Measurements from ENCODE around the gene MED12L.

The MED12L gene

GRCh38 chr3:151124476-151124875, 39.0 kb downstream of the MED12L start:
- ChIA-PET CTCF (no interaction called here), POLR2A (no interaction called here)
- no peak for TF ChIP-seq CTCF (IDR thresholded peaks at IDR 0.05; ENCODE audit: control extremely low read depth, extremely low read depth, low read depth, missing control alignments)
- DNase-seq (ENCODE audit: extremely low spot score) = no peak

- no peak for TF ChIP-seq CTCF (IDR thresholded peaks at IDR 0.05; ENCODE audit: control extremely low read depth, extremely low read depth, low read depth, missing control alignments)
- POLR2A ChIA-PET = no interaction called here
- CTCF ChIA-PET = no interaction called here
- no peak for DNase-seq (ENCODE audit: extremely low spot score)
These were observed 45.0 kb downstream of the MED12L start for GRCh38 chr3:151130428-151130827.

- POLR2A ChIA-PET = no interaction called here
- no peak for TF ChIP-seq CTCF (IDR thresholded peaks at IDR 0.05; ENCODE audit: control extremely low read depth, extremely low read depth, low read depth, missing control alignments)
- no peak for DNase-seq (ENCODE audit: extremely low spot score)
- CTCF ChIA-PET = no interaction called here
These were observed 47.7 kb downstream of the MED12L start for GRCh38 chr3:151133175-151133574.

- no peak for TF ChIP-seq CTCF (IDR thresholded peaks at IDR 0.05; ENCODE audit: control extremely low read depth, extremely low read depth, low read depth, missing control alignments)
- no peak for DNase-seq (ENCODE audit: extremely low spot score)
- ChIA-PET POLR2A (no interaction called here), CTCF (no interaction called here)
These were observed 48.5 kb downstream of the MED12L start for GRCh38 chr3:151133917-151134450.

GRCh38 chr3:151135541-151136337, 50.3 kb downstream of the MED12L start:
- no peak for DNase-seq (ENCODE audit: extremely low spot score)
- no peak for TF ChIP-seq CTCF (IDR thresholded peaks at IDR 0.05; ENCODE audit: control extremely low read depth, extremely low read depth, low read depth, missing control alignments)
- ChIA-PET POLR2A (no interaction called here), CTCF (no interaction called here)

- POLR2A ChIA-PET = no interaction called here
- CTCF ChIA-PET = interaction anchor here (1.1 to 3.6 kb wide), 9 partner anchors 11 to 421 kb away, joined by 3 to 12 read pairs (median 5); no protein-coding TSS in a partner anchor
- no peak for TF ChIP-seq CTCF (IDR thresholded peaks at IDR 0.05; ENCODE audit: control extremely low read depth, extremely low read depth, low read depth, missing control alignments)
These were observed 57.5 kb downstream of the MED12L start for GRCh38 chr3:151142929-151143328.

More at GRCh38 chr3:151142929-151143328, 57.5 kb downstream of the MED12L start:
- no peak for DNase-seq (ENCODE audit: extremely low spot score)

Data from GM10248 (cell line).